Tibial nerve (tissue), 4 donors: ENCODE data around the gene PRR5. TPM values are rescaled to one million over a fixed set of nuclear protein-coding genes. Genes with fewer than 3 reads are reported as not detected.

ENCODE experiments used
- DNase-seq, 2 donors: peaks; one replicate each; pipeline ENCODE4 v3.0.0-alpha.2; 2019; ENCODE audit warnings: low spot score in 2 of 2
- H3K27ac ChIP-seq, 4 donors: fragments of 200-600 bp; sonication (generic) in 3 of 4; one replicate each; pipeline ENCODE4 v1.5.1; 2017 to 2019; ENCODE audit warnings: mild to moderate bottlenecking in 1 of 4
- H3K27me3 ChIP-seq, 2 donors: fragments of 200-600 bp; sonication (generic) in 1 of 2; one replicate each; pipeline versions ENCODE4 v1.5.1 to v1.6.0; 2017 to 2019
- H3K36me3 ChIP-seq, 3 donors: fragments of 200-600 bp; sonication (generic); one replicate each; pipeline ENCODE4 v1.5.1; 2018 to 2019
- H3K4me1 ChIP-seq, 4 donors: fragments of 200-600 bp; sonication (generic) in 3 of 4; one replicate each; pipeline ENCODE4 v1.5.1; 2017 to 2019
- H3K4me3 ChIP-seq, 4 donors: fragments of 200-600 bp; sonication (generic) in 3 of 4; one replicate each; pipeline ENCODE4 v1.5.1; 2017 to 2019; ENCODE audit warnings: mild to moderate bottlenecking in 1 of 4, moderate library complexity in 1 of 4
- H3K9me3 ChIP-seq, 4 donors: fragments of 200-600 bp; sonication (generic) in 3 of 4; one replicate each; pipeline ENCODE4 v1.5.1; 2017 to 2019
- EP300 ChIP-seq, 2 donors: sonication (generic); formaldehyde crosslinking; IDR thresholded peaks; one replicate each; pipeline ENCODE4 v1.6.1; 2017; ENCODE audit warnings: antibody characterized with exemption in 2 of 2, mild to moderate bottlenecking in 1 of 2
- POLR2A ChIP-seq, 2 donors: fragments of 450-650 bp; IDR thresholded peaks; one replicate each; pipeline ENCODE4 v1.6.1; 2017; ENCODE audit warnings: antibody characterized with exemption in 2 of 2, mild to moderate bottlenecking in 2 of 2, moderate library complexity in 2 of 2
- WGBS, 2 donors: methylation state at CpG; one replicate each; pipeline ENCODE4 v1.1.5; 2018; 5-methylcytosine and 5-hydroxymethylcytosine counted together
- total RNA-seq, 4 donors: library from RNA; depleted of rRNA; stranded (reverse); fragments of >200 nt; gene quantifications; one replicate each; pipeline ENCODE4 v1.1.0, GENCODE V29; 2016
- TF ChIP-seq, protein P1 (sequence below), 5 experiments: fragments of 200-600 bp in 3 of 5; fragments of 450-650 bp in 2 of 5; sonication (generic) in 3 of 5; IDR thresholded peaks; one replicate each; pipeline ENCODE4 v1.5.1; 2016 to 2019; ENCODE audit warnings: antibody characterized with exemption in 5 of 5, mild to moderate bottlenecking in 3 of 5, moderate library complexity in 2 of 5

PRR5 gene
- total RNA-seq, 4 donors from 2014 or later, result 40.4 to 68.4 (median 42.5) TPM

DNA sequence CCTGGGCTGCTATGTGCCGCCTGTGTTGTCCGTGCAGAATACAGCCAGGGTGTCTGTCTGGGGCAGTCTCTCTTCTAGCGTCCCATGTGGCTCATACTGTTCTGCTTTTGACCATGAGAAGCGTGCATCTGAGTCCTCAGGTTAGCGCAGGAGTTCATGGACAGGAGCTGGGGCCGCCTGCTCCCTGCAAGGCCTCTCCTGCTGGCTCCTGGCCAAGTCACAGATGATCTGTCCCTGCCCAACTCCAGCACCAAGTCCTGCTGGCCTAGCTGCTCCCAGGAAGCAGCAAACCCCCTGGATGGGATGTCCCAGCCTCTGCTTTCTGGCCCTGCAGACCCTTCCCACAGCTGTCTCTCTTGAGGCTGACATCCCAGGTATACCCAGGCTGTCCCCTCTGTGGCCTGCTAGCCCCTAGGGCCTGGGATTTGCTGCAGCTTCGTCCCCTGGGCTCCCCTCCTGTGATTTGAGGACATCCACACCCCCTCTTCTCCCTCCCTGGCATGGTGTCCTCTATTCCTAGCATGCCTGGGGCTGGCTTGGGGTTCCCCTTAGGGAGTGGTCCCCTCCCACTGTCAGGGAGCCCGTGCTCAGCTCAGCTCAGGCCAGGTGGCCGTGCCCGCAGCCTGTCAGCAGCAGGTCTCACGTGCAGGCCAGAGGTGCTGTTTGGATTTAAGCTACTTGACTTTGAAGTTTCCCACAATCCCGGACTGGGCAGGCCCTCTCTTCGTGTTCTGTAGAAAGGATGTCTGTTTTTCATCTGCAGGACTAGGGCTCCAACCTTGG lies 17.8 kb downstream of the PRR5 start:
- Histone ChIP-seq H3K27ac (no peak overlapping the region), H3K36me3 (peaks cover 0 to 8% (median 0%) of the 10 kb centered on the region in 3 donors), H3K4me1 (peaks cover 0 to 3% (median 0%) of the 10 kb centered on the region in 4 donors), H3K4me3 (no peak overlapping the region), H3K9me3 (no peaks in the 10 kb centered on the region), H3K27me3 (no peaks in the 10 kb centered on the region)
- WGBS, 2 donors, result 65 to 72% methylated on average over 11 to 12 of the region's 13 CpGs
- no peak for DNase-seq
- TF ChIP-seq, protein P1, sequence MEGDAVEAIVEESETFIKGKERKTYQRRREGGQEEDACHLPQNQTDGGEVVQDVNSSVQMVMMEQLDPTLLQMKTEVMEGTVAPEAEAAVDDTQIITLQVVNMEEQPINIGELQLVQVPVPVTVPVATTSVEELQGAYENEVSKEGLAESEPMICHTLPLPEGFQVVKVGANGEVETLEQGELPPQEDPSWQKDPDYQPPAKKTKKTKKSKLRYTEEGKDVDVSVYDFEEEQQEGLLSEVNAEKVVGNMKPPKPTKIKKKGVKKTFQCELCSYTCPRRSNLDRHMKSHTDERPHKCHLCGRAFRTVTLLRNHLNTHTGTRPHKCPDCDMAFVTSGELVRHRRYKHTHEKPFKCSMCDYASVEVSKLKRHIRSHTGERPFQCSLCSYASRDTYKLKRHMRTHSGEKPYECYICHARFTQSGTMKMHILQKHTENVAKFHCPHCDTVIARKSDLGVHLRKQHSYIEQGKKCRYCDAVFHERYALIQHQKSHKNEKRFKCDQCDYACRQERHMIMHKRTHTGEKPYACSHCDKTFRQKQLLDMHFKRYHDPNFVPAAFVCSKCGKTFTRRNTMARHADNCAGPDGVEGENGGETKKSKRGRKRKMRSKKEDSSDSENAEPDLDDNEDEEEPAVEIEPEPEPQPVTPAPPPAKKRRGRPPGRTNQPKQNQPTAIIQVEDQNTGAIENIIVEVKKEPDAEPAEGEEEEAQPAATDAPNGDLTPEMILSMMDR (IDR thresholded peaks at IDR 0.05), result no peak
- TF ChIP-seq EP300 (IDR thresholded peaks at IDR 0.05) (no peak), POLR2A (IDR thresholded peaks at IDR 0.05) (no peak)

DNA sequence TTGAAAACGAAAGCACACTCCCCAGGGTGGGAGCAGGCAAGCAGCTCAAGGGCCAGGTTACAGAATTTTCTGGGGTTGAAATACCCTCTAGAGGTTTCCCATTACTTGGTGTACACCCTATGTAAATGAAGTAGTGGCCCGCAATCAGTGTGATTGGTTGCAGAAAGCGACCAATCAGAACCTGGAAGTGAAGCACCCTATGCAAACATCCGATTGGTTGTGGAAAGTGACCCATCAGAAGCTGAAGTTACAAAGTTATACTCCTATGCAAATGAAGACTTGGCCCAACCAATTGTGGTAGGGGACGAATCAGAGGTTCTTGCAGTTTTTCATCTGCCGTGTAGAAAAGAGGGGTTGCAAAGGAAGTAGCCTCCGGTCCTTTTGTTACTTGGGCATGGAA lies 19.2 kb downstream of the PRR5 start:
- WGBS, 2 donors, result 76 to 82% methylated on average over 7 of the region's 7 CpGs
- H3K4me3 ChIP-seq, result no peak overlapping the region
- DNase-seq, result no peak
- H3K36me3 ChIP-seq, result peaks cover 0 to 8% (median 0%) of the 10 kb centered on the region in 3 donors
- H3K27ac ChIP-seq, result no peak overlapping the region
- H3K9me3 ChIP-seq, result no peaks in the 10 kb centered on the region
- no peak for TF ChIP-seq EP300 (IDR thresholded peaks at IDR 0.05)
- TF ChIP-seq, protein P1 (IDR thresholded peaks at IDR 0.05), result no peak
- no peak for TF ChIP-seq POLR2A (IDR thresholded peaks at IDR 0.05)
- H3K27me3 ChIP-seq, result no peaks in the 10 kb centered on the region
- H3K4me1 ChIP-seq, result no peaks in the 10 kb centered on the region

DNA sequence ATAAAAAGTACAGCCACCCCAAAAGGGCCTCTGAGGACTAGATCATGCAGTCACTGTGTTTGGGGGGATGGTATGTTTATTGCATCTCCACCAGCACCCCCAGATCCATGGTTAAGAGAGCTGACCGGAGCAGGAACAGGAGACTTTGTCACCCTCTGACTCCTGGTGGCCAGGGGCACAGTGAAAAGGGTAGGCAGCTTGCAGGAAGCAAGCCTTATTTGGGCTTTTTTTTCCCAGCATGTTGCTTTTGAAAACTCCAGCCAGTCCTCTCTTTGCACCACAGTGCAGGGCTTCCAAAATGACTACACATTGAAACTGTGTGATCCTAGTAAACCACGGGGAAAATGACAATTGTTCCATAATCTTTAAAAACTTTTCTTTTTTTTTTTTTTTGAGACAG lies 20.6 kb downstream of the PRR5 start:
- H3K27ac ChIP-seq, result no peak overlapping the region
- TF ChIP-seq, protein P1 (IDR thresholded peaks at IDR 0.05), result no peak
- TF ChIP-seq POLR2A (IDR thresholded peaks at IDR 0.05) (no peak), EP300 (IDR thresholded peaks at IDR 0.05) (no peak)
- 62 to 86% methylated on average over 2 of the region's 2 CpGs for WGBS, 2 donors

DNA sequence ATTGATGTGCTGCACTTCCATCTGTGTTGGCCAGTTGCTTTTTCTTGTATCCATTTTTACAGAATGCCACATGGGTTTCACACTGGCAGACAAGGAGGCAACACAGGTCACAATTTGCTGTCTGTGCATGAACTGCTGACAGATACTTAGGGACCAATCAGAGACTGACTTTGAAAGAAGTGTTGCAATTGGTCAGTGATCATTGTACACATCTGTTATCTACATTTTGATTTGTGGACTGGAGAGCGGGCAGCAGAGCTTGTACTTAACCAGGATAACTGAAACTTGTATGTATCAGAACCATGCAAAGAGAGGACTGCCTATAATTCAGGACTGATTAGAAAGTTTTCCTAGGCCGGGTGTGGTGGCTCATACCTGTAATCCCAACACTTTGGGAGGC lies 21.8 kb downstream of the PRR5 start:
- Histone ChIP-seq H3K27me3 (no peaks in the 10 kb centered on the region), H3K9me3 (no peaks in the 10 kb centered on the region), H3K4me3 (no peak overlapping the region), H3K36me3 (peaks cover 0 to 7% (median 3%) of the 10 kb centered on the region in 3 donors), H3K27ac (no peak overlapping the region), H3K4me1 (peaks cover 0 to 13% (median 2%) of the 10 kb centered on the region in 4 donors)
- no peak for DNase-seq
- TF ChIP-seq EP300 (IDR thresholded peaks at IDR 0.05) (no peak), POLR2A (IDR thresholded peaks at IDR 0.05) (no peak)
- TF ChIP-seq, protein P1 (IDR thresholded peaks at IDR 0.05), result no peak
- WGBS, 2 donors, result 86 to 92% methylated on average over 2 of the region's 2 CpGs

More for the DNA sequence above, 20.6 kb downstream of the PRR5 start:
- no peaks in the 10 kb centered on the region for H3K27me3 ChIP-seq
- H3K4me1 ChIP-seq, result peaks cover 0 to 1% (median 0%) of the 10 kb centered on the region in 4 donors
- no peak for DNase-seq
- H3K36me3 ChIP-seq, result peaks cover 0 to 7% (median 3%) of the 10 kb centered on the region in 3 donors
- H3K4me3 ChIP-seq, result no peak overlapping the region
- H3K9me3 ChIP-seq, result no peaks in the 10 kb centered on the region

DNA sequence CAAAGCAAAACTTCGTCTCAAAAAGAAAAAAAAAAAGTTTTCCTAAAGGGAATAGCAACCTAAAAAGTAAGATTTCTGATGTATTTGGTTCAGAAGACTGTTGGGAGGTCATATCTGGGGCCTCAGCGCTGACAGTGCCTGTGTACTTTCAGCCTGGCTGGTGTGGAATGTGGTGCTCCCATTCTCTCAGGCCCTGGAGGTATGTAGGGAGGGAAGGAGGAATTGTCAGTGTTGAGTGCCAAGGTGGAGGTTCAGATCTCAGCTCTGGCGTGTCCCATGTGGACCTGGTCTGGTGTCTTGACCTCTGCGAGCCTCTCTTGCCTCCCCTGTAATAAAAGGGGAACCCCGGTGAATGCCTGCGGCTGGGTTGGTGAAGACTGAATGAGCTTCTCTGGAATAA lies 22.4 kb downstream of the PRR5 start:
- no peak for DNase-seq
- WGBS, 2 donors, result 89% methylated on average over 6 of the region's 6 CpGs
- Histone ChIP-seq H3K36me3 (peaks cover 0 to 7% (median 3%) of the 10 kb centered on the region in 3 donors), H3K27me3 (no peaks in the 10 kb centered on the region), H3K9me3 (no peaks in the 10 kb centered on the region), H3K4me1 (peaks cover 0 to 19% (median 5%) of the 10 kb centered on the region in 4 donors), H3K27ac (no peak overlapping the region), H3K4me3 (no peak overlapping the region)
- no peak for TF ChIP-seq EP300 (IDR thresholded peaks at IDR 0.05)
- no peak for TF ChIP-seq POLR2A (IDR thresholded peaks at IDR 0.05)
- TF ChIP-seq, protein P1 (IDR thresholded peaks at IDR 0.05), result no peak
